GM12865 (cell line): ENCODE results near the gene PARVG.

Experiments used
- DNase-seq: peaks from one replicate; pipeline ENCODE4 v3.0.0; 2010; ENCODE audit warnings: low read depth
- H3K4me3 ChIP-seq: 2 replicates; pipeline ENCODE4 v1.5.1; 2011; ENCODE audit warnings: mild to moderate bottlenecking, low read depth, low read length, control low read depth
- TF ChIP-seq, protein P1 (sequence below): IDR thresholded peaks from 2 replicates; pipeline ENCODE4 v1.5.1; 2011; ENCODE audit warnings: low read length, control low read depth, low read depth, inconsistent platforms; ENCODE audit not compliant: insufficient read depth; ENCODE audit errors: missing control alignments

The PARVG gene

DNA sequence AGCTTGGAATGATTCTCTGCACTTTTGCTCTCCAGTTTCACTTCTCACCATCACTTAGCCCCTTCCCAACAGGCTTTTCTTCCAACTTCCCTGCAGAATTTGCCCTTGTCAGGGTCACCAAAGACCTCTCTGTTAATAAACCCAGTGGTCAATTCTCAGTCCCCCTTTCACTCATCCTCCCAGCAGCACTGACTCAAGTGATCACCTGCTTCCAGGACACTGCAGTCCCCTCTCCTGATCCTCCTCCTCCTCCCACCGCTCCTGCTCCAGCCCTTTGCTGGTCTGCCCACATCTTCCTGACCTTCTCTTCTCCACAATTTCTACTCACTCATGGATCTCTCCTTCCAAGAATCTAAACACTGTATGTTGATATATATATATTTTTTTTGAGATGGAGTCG, 74.1 kb downstream of the PARVG start:
- no peak overlapping the region for H3K4me3 ChIP-seq
- TF ChIP-seq, protein P1, sequence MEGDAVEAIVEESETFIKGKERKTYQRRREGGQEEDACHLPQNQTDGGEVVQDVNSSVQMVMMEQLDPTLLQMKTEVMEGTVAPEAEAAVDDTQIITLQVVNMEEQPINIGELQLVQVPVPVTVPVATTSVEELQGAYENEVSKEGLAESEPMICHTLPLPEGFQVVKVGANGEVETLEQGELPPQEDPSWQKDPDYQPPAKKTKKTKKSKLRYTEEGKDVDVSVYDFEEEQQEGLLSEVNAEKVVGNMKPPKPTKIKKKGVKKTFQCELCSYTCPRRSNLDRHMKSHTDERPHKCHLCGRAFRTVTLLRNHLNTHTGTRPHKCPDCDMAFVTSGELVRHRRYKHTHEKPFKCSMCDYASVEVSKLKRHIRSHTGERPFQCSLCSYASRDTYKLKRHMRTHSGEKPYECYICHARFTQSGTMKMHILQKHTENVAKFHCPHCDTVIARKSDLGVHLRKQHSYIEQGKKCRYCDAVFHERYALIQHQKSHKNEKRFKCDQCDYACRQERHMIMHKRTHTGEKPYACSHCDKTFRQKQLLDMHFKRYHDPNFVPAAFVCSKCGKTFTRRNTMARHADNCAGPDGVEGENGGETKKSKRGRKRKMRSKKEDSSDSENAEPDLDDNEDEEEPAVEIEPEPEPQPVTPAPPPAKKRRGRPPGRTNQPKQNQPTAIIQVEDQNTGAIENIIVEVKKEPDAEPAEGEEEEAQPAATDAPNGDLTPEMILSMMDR = no peak
- DNase-seq = no peak

DNA sequence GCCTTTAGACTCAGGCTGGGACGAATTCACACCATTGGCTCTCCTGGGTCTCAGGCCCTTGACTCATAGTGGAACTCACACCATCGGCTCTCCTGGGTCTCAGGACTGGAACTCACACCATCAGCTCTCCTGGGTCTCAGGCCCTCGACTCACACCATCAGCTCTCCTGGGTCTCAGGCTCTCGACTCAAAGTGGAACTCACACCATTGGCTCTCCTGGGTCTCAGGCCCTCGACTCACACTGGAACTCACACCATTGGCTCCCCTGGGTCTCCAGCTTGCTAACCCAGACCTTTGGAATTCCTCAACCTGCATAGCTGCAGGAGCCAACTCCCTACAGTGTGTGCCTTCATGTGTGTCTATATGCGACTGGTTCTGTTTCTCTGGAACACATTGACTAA, 75.4 kb downstream of the PARVG start:
- DNase-seq = no peak
- TF ChIP-seq, protein P1 = no peak
- H3K4me3 ChIP-seq = no peak overlapping the region

DNA sequence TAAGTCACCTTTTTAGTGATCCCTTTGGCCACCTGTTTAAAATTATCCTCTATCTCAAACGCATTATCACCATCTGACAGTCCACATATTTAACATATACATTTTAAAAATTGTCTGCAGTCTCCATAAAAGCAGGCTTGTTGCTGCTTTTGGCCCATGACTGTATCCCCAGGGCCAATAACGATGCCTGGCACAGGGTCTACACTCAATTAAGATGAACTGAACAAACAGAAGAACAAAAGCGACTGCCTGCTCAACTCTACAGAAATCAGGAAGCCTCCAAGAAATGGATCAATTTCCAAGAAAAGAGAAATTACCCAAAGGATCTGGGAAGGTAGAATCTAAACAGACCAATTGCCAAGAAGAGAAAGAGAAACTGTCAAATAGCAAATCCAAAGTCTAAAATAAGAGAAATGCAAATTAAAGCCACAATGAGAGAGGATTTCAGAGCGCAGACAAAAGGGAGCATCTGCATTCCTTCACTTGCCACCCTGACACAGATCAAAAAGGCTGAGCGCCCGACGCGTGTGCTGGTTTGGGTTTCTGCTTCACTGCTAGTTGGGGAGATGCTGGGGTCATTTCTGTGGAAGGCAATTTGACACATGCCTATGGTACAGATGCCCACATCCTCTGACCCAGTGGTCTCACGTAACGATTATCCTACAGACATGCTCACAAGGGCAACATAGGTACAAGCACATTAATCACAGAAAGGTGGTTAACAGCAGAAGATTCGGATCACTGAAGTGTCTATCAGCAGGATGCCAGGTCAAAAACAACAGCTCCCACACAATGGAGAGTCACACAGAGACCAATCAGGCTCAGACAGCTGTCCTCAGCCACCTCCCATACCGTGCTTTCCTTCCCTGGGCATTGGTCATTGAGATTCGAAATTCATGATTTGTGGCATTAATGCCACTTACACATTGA, 76.1 kb downstream of the PARVG start:
- DNase-seq = no peak
- H3K4me3 ChIP-seq = no peak overlapping the region
- TF ChIP-seq, protein P1 = no peak
